Left ventricle myocardium superior (tissue), 1 donor: ENCODE results near the gene MFSD12. TPM values are rescaled to one million over a fixed set of nuclear protein-coding genes. Genes with fewer than 3 reads are reported as not detected.
A peak's percentile ranks its signal among the peaks of the same experiment; 100 is the strongest.
"Not testable (repeated sequence)": the region's sequence is repeated elsewhere in the genome, so short reads cannot be mapped to it uniquely, and the experiment has no call there.

Experiments
- ATAC-seq: fragments of 200-7000 bp; cut with Tn5 transposase; one replicate; pipeline ENCODE4 v1.9.1; 2020; ENCODE audit warnings: mild to moderate bottlenecking, moderate library complexity
- DNase-seq: peaks from one replicate; pipeline ENCODE4 v3.0.0-alpha.2; 2020
- intact Hi-C: fragments of 100-400 bp; cut with micrococcal nuclease; formaldehyde crosslinking; loops from one replicate; pipeline ENCODE4 v1.11.0; 2022
- total RNA-seq: library from RNA; stranded (reverse); fragmentation: NEBNext Ultra II Directional; extraction: Animal tissue kit (Norgen Biotek cat#: 25700); gene quantifications from one replicate; pipeline ENCODE4 v1.2.1, GENCODE V29; 2021
- donor health status: DM: no; HTN: yes; CAD: no; lungs with severe emphysema.

Gene MFSD12
- total RNA-seq, 1 donor from 2014 or later, result 21.8 TPM

DNA sequence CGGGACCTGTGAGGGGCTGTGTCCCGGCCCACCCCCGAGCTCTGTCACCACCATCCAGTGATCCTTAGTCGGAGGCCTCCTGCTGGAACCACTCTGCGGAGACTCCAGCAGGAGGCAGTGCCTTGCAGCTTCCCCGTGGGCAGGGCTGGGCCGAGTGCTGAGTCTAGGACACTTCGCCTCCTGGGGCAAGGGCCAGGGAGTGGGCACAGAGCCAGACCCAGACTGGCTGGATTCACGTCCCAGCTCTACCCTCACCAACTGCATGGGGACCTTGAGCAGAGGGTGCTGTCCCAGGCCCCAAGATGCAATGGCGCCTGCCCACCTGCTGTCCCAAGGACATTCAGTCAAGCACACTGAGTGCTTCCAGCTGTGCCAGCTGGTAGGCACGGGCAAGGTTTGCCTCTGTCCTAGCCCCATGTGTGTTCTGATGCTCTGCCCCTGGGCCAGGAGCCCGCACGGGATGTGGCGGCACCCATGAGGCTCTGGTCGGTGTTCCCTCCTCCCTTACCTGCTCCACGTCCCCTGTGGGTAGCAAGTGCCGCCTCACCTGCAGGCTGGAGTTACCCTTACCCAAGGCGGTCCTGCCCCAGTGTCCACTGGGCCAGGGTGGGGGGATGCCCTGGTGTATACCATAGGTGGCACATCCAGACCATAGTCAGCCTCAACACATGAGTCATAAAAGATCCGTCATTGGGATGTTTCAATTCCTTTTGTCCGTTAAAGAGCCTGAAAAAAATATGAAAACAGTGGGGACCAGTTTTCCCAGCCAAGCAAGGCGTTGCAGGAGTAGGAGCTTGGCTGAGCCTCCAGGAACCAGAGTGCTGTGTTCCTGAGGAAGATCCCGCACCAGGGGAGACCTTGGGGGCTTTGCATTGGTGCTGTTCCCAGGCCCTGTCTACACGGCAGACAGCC, 43.9 kb downstream of the MFSD12 start:
- ATAC-seq (peak; percentile 56), DNase-seq (peak; percentile 67)
- intact Hi-C loops, result no loop called here

GRCh38 chr19:3512562-3513228, 44.7 kb downstream of the MFSD12 start:
- peak; percentile 15 for ATAC-seq
- no peak for DNase-seq
- intact Hi-C loops, result no loop called here

DNA sequence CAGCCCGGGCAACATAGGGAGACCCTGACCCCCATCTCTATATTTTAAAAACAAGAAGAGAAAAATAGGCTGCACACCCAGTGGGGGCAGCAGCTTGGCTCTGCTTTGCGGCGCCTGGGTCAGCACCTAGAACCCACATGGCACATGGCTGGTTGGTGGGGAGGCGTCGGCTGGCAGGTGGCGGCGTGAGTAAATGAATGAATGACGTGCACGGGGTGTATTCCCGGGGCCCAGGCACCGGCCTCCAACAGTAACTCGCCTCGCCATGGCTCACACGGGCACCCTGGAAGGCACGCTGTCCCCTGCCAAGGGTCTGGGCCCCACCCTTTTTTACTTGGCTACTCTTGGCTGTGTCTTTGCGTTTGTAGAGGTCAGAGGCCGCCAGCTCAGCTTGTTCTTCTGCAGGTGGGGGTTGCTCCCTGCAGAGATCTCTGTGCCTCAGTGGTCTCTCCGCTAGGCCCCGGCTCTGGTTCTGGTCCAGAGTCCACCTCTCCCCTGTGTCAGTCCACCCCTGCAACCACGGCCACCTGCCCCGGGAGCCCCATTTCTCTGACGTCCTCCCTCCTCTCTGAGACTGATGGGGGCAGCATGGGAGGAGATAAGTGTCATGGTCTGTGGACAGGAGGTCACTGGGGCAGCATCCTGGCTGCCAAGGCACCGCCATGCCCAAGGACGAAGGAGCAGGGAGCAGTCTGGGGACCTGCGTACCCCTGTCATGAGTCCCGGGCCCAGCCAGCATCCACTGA, 45.7 kb downstream of the MFSD12 start:
- DNase-seq (no peak), ATAC-seq (no peak)
- intact Hi-C loops, result no loop called here

- DNase-seq (no peak), ATAC-seq (no peak)
- intact Hi-C loops, result no loop called here
Observed at GRCh38 chr19:3510727-3511126, 46.7 kb downstream of the MFSD12 start.

DNA sequence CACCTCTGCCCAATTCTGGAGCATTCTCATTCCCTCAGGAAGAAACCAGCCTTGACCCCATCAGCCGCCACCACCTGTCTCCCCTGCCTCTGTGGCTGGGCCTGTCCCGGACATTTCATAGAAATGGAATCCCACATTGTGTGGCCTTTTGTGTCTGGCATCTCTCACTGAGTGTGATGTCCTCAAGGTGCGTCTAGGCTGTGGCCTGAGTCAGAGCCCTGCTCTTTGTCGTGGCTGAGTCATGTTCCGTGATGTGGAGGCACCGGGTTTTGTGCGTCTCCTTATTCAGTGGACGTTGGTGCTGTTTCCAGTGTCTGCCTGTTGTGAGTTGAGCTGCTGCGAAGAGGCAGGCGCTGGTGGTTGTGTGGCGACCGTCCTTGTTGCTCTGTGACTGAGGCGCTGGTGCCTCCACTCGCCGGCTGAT, 47.8 kb downstream of the MFSD12 start:
- DNase-seq, result no peak
- intact Hi-C loops, result no loop called here
- no peak for ATAC-seq

GRCh38 chr19:3508771-3509535, 48.4 kb downstream of the MFSD12 start:
- no peak for DNase-seq
- no peak for ATAC-seq
- intact Hi-C loops, result no loop called here

GRCh38 chr19:3508121-3508661, 49.2 kb downstream of the MFSD12 start:
- DNase-seq, intact Hi-C loops, ATAC-seq: not testable (repeated sequence)

- DNase-seq (peak; percentile 43), ATAC-seq (no peak)
- intact Hi-C loops, result no loop called here
Observed at GRCh38 chr19:3507371-3508120, 49.8 kb downstream of the MFSD12 start.

DNA sequence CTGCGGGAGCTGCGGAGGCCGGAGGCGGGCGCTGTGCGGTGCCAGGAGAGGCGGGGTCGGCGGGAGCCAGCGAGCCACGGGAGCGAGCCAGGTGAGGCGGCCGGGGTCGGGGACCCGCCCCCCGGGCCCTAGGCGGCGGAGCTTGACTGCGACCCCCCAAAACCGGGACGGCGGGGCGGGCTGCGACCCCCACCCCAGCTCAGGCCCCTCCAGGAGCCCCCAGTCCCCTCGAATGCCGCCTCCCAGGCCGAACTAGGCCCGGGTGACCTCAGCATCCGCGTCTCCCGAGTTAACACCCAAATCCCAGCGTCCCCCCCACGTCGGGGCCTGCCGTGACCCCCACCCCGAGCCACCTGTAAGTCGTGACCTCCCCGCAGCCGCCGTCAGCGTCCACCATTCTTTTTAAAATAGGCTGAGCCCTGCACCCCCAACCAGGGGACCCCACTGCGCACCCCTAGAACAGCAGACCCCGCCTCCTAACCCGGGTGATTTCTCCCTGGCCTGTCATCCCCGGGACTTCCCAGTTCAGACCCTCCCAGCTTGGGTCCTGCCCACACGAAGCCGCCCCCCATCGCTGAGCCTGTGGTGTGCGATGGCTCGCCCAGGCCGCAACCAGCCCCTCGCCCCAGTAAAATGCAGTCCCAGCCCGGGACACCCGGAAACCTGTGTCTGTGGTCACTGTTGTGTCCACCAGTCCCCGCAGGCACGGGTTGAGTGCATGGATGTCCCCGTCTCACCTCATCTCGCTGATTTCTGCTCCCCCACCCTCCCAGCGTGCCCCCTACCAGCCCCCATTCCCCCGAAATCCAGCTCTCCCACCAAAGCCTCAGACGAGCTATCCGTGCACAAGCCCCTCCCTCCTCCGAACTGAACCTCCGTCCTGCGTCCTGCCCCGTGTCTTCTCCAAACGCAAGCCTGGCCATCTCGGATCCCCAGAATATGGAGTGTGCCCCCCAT, 50.7 kb downstream of the MFSD12 start:
- peak; percentile 60 for DNase-seq
- intact Hi-C loops, result no loop called here
- ATAC-seq, result peak; percentile 1

GRCh38 chr19:3505598-3506383, 51.6 kb downstream of the MFSD12 start, which contains the start of gene FZR1:
Gene FZR1, plus strand, starts transcription at chr19:3506311. Its CDS starts 16,679 bp downstream, at chr19:3522990.
- ATAC-seq (peak; percentile 97), DNase-seq (peak; percentile 100)
- intact Hi-C loops, result no loop called here

DNA sequence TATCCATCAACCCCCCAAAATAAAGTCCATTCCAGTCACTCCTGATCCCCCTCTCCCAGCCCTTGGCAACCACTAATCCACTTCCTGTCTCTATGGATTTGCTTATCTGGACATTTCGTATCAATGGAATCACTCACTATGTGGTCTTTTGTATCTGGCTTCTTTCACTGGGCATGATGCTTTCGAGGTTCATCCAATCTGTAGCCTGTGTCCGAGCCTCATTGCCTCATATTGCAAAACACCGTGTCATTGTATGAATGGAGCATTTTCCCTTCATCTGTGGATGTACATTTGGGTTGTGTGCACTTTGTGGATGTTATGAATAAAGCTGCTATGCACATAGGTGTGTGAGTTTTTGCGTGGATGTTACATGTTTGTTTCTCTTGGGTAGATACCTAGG, 52.7 kb downstream of the MFSD12 start:
- DNase-seq (no peak), ATAC-seq (no peak)
- intact Hi-C loops, result no loop called here

- no peak for DNase-seq
- intact Hi-C loops, result no loop called here
- ATAC-seq, result no peak
Observed at GRCh38 chr19:3503036-3503572, 54.3 kb downstream of the MFSD12 start.

GRCh38 chr19:3501780-3502179, 55.6 kb downstream of the MFSD12 start:
- DNase-seq, result no peak
- intact Hi-C loops, result no loop called here
- no peak for ATAC-seq

DNA sequence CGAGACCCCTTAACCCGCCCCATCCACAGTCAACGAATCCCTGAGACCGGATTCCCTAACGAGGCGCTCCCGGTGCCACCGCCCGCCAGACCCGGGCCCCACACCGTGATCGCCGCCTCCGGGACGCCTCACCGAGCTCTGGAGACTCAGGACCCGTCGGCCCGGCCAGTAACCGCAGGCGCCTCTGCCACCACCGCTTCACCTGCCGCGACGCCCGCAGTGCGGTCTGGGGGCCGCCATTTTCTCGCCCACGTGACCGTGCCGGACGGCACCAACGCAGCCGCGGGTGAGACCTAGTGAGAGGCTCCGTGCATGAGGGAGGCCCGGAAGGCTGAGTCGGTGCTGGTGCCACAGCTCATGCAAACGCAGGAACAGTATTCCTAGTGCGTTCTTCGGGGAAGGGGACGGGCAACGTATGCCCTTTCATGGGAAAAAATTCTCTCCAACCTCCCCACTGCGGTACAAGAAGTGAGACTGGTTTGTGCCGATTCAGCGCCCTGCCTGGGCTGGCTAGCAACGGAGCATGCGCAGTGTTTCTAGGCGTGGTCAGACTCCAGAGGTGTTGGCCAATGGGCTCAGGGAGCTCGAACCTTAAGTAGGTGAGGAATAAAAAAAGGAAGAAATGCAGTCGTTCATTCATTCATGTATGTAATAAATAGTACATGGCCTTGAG, 56.8 kb downstream of the MFSD12 start, which contains the start of gene DOHH:
Gene DOHH, minus strand, starts transcription at position 246 of the 673 bp plus-strand sequence. CDS start 3,860 bp downstream, outside the sequence.
- peak; percentile 96 for DNase-seq
- intact Hi-C loops, result no loop called here
- ATAC-seq, result peak; percentile 94

- ATAC-seq, result peak; percentile 5
- intact Hi-C loops, result no loop called here
Observed at GRCh38 chr19:3499738-3500428, 57.5 kb downstream of the MFSD12 start.

More at GRCh38 chr19:3499738-3500428, 57.5 kb downstream of the MFSD12 start:
- no peak for DNase-seq
